Astrocyte (in vitro differentiated cells and primary cell): ENCODE data around the gene NECTIN3. TPM values are rescaled to one million over a fixed set of nuclear protein-coding genes. Genes with fewer than 3 reads are reported as not detected.
A peak's percentile ranks its signal among the peaks of the same experiment; 100 is the strongest.

Source experiments
- DNase-seq: peaks from one replicate; pipeline ENCODE4 v3.0.0-alpha.2; 2010; ENCODE audit warnings: low read depth
- FAIRE-seq: peaks from 2 replicates; lab custom pipeline; 2011; peaks lifted over from hg19 to GRCh38; lab: Jason Lieb, UNC
- H2AFZ ChIP-seq: 2 replicates; pipeline ENCODE4 v1.6.0; 2012; ENCODE audit warnings: low read depth, low read length, inconsistent platforms
- H3K27ac ChIP-seq: 2 replicates; pipeline ENCODE4 v1.5.1; 2011; ENCODE audit warnings: low read depth, low read length, inconsistent platforms
- H3K27me3 ChIP-seq: 2 replicates; pipeline ENCODE4 v1.6.0; 2011; ENCODE audit warnings: low read length, inconsistent platforms; ENCODE audit not compliant: insufficient read depth
- H3K36me3 ChIP-seq: 2 replicates; pipeline ENCODE4 v1.5.1; 2011; ENCODE audit warnings: low read length, inconsistent platforms; ENCODE audit not compliant: insufficient read depth
- H3K4me1 ChIP-seq: 2 replicates; pipeline ENCODE4 v1.5.1; 2011; ENCODE audit warnings: low read length, inconsistent platforms; ENCODE audit not compliant: insufficient read depth
- H3K4me2 ChIP-seq: 2 replicates; pipeline ENCODE4 v1.6.0; 2012; ENCODE audit warnings: low read length, inconsistent platforms
- H3K4me3 ChIP-seq: 2 replicates; pipeline ENCODE4 v1.5.1; 2011; ENCODE audit warnings: low read depth, mild to moderate bottlenecking, low read length, inconsistent platforms; ENCODE audit not compliant: insufficient read depth
- H3K79me2 ChIP-seq: 2 replicates; pipeline ENCODE4 v1.6.0; 2012; ENCODE audit warnings: mild to moderate bottlenecking, low read length, inconsistent platforms; ENCODE audit not compliant: insufficient read depth
- H3K9ac ChIP-seq: 2 replicates; pipeline ENCODE4 v1.6.0; 2012; ENCODE audit warnings: mild to moderate bottlenecking, low read length, inconsistent platforms
- H3K9me3 ChIP-seq: 2 replicates; pipeline ENCODE4 v1.5.1; 2012; ENCODE audit warnings: low read depth, mild to moderate bottlenecking, low read length, inconsistent platforms; ENCODE audit not compliant: insufficient read depth
- H4K20me1 ChIP-seq: 2 replicates; pipeline ENCODE4 v1.6.0; 2012; ENCODE audit warnings: low read length, inconsistent platforms; ENCODE audit not compliant: insufficient read depth
- H3K27ac Mint-ChIP-seq: one replicate; pipeline ENCODE4 v1.8.0; 2021; ENCODE audit warnings: mild to moderate bottlenecking, mixed read lengths; ENCODE audit not compliant: unreplicated experiment
- H3K27me3 Mint-ChIP-seq: one replicate; pipeline ENCODE4 v1.8.0; 2021; ENCODE audit warnings: low read depth, mixed read lengths; ENCODE audit not compliant: unreplicated experiment
- H3K36me3 Mint-ChIP-seq: one replicate; pipeline ENCODE4 v1.8.0; 2021; ENCODE audit warnings: low read depth, mixed read lengths; ENCODE audit not compliant: unreplicated experiment
- H3K4me1 Mint-ChIP-seq: one replicate; pipeline ENCODE4 v1.8.0; 2021; ENCODE audit warnings: low read depth, mixed read lengths; ENCODE audit not compliant: unreplicated experiment
- H3K4me3 Mint-ChIP-seq: one replicate; pipeline ENCODE4 v1.8.0; 2021; ENCODE audit warnings: mild to moderate bottlenecking, moderate library complexity, mixed read lengths; ENCODE audit not compliant: unreplicated experiment
- H3K9me3 Mint-ChIP-seq: one replicate; pipeline ENCODE4 v1.8.0; 2021; ENCODE audit warnings: mild to moderate bottlenecking, mixed read lengths; ENCODE audit not compliant: unreplicated experiment
- CTCF ChIP-seq: IDR thresholded peaks from 2 replicates; pipeline ENCODE4 v1.5.1; 2011; ENCODE audit warnings: low read depth, mild to moderate bottlenecking, inconsistent platforms, low read length, moderate library complexity; ENCODE audit not compliant: insufficient read depth
- EZH2 ChIP-seq: IDR thresholded peaks from 2 replicates; pipeline ENCODE4 v1.6.1; 2012; ENCODE audit warnings: mild to moderate bottlenecking, low read length, inconsistent platforms; ENCODE audit not compliant: insufficient read depth
- total RNA-seq: library from RNA; stranded (reverse); gene quantifications from 2 replicates; pipeline ENCODE4 v1.2.1, GENCODE V29; 2021

NECTIN3 gene
- total RNA-seq, 1 donor from 2014 or later: 67.1 TPM

GRCh38 chr3:111218615-111219014 is 147.0 kb downstream of the NECTIN3 start:
- Histone ChIP-seq H3K36me3 (no peaks in the 10 kb centered on the region), H3K9me3 (no peaks in the 10 kb centered on the region), H3K4me2 (no peak overlapping the region), H3K79me2 (no peaks in the 10 kb centered on the region), H3K27me3 (no peaks in the 10 kb centered on the region), H3K4me3 (no peak overlapping the region), H2AFZ (no peak overlapping the region), H3K9ac (no peak overlapping the region), H4K20me1 (no peaks in the 10 kb centered on the region), H3K27ac (no peak overlapping the region), H3K4me1 (no peaks in the 10 kb centered on the region)
- Mint-ChIP-seq H3K4me1 (peaks cover 6% of the 10 kb centered on the region), H3K27ac (no peak overlapping the region), H3K36me3 (no peaks in the 10 kb centered on the region), H3K9me3 (no peaks in the 10 kb centered on the region), H3K27me3 (no peaks in the 10 kb centered on the region), H3K4me3 (no peak overlapping the region)
- no peak for DNase-seq
- TF ChIP-seq CTCF (no peak), EZH2 (no peak)
- FAIRE-seq: no peak

GRCh38 chr3:111227216-111227615 is 155.6 kb downstream of the NECTIN3 start:
- DNase-seq (peak; percentile 89), FAIRE-seq (peak; percentile 89)
- Histone ChIP-seq H3K4me1 (peaks cover 4% of the 10 kb centered on the region), H3K27ac (no peak overlapping the region), H4K20me1 (no peaks in the 10 kb centered on the region), H2AFZ (no peak overlapping the region), H3K9ac (no peak overlapping the region), H3K4me3 (no peak overlapping the region), H3K9me3 (no peaks in the 10 kb centered on the region), H3K4me2 (no peak overlapping the region), H3K27me3 (no peaks in the 10 kb centered on the region), H3K36me3 (no peaks in the 10 kb centered on the region), H3K79me2 (no peaks in the 10 kb centered on the region)
- no peak overlapping the region for H3K27ac Mint-ChIP-seq
- peaks cover 5% of the 10 kb centered on the region for H3K9me3 Mint-ChIP-seq
- no peak overlapping the region for H3K4me3 Mint-ChIP-seq
- H3K36me3 Mint-ChIP-seq: no peaks in the 10 kb centered on the region
- H3K27me3 Mint-ChIP-seq: no peaks in the 10 kb centered on the region
- TF ChIP-seq CTCF (no peak), EZH2 (no peak)
- peaks cover 9% of the 10 kb centered on the region for H3K4me1 Mint-ChIP-seq

- Mint-ChIP-seq H3K9me3 (peaks cover 5% of the 10 kb centered on the region), H3K27me3 (no peaks in the 10 kb centered on the region), H3K36me3 (no peaks in the 10 kb centered on the region), H3K4me3 (no peak overlapping the region), H3K4me1 (peaks cover 9% of the 10 kb centered on the region), H3K27ac (no peak overlapping the region)
- FAIRE-seq (no peak), DNase-seq (no peak)
- Histone ChIP-seq H4K20me1 (no peaks in the 10 kb centered on the region), H2AFZ (no peak overlapping the region), H3K4me1 (peaks cover 4% of the 10 kb centered on the region), H3K4me3 (no peak overlapping the region), H3K79me2 (no peaks in the 10 kb centered on the region), H3K9me3 (no peaks in the 10 kb centered on the region), H3K27me3 (no peaks in the 10 kb centered on the region), H3K27ac (no peak overlapping the region), H3K36me3 (no peaks in the 10 kb centered on the region), H3K4me2 (no peak overlapping the region), H3K9ac (no peak overlapping the region)
- TF ChIP-seq CTCF (no peak), EZH2 (no peak)
Observed at GRCh38 chr3:111229301-111229700, 157.7 kb downstream of the NECTIN3 start.
